Sigmoid colon (tissue), 7 donors: ENCODE data around the gene PSMA6. TPM values are rescaled to one million over a fixed set of nuclear protein-coding genes. Genes with fewer than 3 reads are reported as not detected.
"Not testable (repeated sequence)": the region's sequence is repeated elsewhere in the genome, so short reads cannot be mapped to it uniquely, and the experiment has no call there.

ENCODE experiments used
- DNase-seq: peaks from one replicate; pipeline ENCODE4 v3.0.0-alpha.2; 2019
- H3K27ac ChIP-seq, 4 donors: fragments of 200-600 bp; sonication (generic); one replicate each; pipeline ENCODE4 v1.5.1; 2016 to 2019; ENCODE audit warnings: mild to moderate bottlenecking in 1 of 4
- H3K27me3 ChIP-seq, 3 donors: fragments of 200-600 bp; sonication (generic); one replicate each; pipeline ENCODE4 v1.5.1; 2019; ENCODE audit warnings: mild to moderate bottlenecking in 1 of 3
- H3K36me3 ChIP-seq, 4 donors: fragments of 200-600 bp; sonication (generic); one replicate each; pipeline ENCODE4 v1.5.1; 2016 to 2019
- H3K4me1 ChIP-seq, 4 donors: fragments of 200-600 bp; sonication (generic); one replicate each; pipeline ENCODE4 v1.5.1; 2017 to 2019
- H3K4me3 ChIP-seq, 4 donors: fragments of 200-600 bp; sonication (generic); one replicate each; pipeline ENCODE4 v1.5.1; 2017 to 2019; ENCODE audit warnings: mild to moderate bottlenecking in 2 of 4, moderate library complexity in 1 of 4
- H3K9me3 ChIP-seq, 4 donors: fragments of 200-600 bp in 3 of 4; sonication (generic) in 3 of 4; one replicate each; pipeline versions ENCODE4 v1.5.1 to v1.6.1; 2013 to 2019
- EP300 ChIP-seq, 4 donors: sonication (generic); formaldehyde crosslinking; IDR thresholded peaks; one replicate each; pipeline ENCODE4 v1.6.1; 2017; ENCODE audit warnings: antibody characterized with exemption in 4 of 4
- POLR2A ChIP-seq, 2 donors: fragments of 450-650 bp; IDR thresholded peaks; one replicate each; pipeline ENCODE4 v1.6.1; 2016; ENCODE audit warnings: antibody characterized with exemption in 2 of 2, mild to moderate bottlenecking in 2 of 2, moderate library complexity in 2 of 2
- POLR2AphosphoS5 ChIP-seq, 4 donors: sonication (generic); formaldehyde crosslinking; IDR thresholded peaks; one replicate each; pipeline ENCODE4 v1.6.1; 2017; ENCODE audit warnings: antibody characterized with exemption in 4 of 4
- WGBS, 2 donors: extraction: QIAGEN DNeasy Blood & Tissue Kit; methylation state at CpG; one replicate each; pipeline ENCODE4 v1.1.7; 2013; 5-methylcytosine and 5-hydroxymethylcytosine counted together
- intact Hi-C: fragments of 100-400 bp; cut with DNase I; formaldehyde crosslinking; loops from one replicate; pipeline ENCODE4 v1.15.1; 2023
- polyA plus RNA-seq, 3 donors: library from polyadenylated mRNA; stranded (reverse); fragments of 200-250 nt; gene quantifications; one replicate each; pipeline ENCODE4 v1.2.3, GENCODE V29; 2013
- total RNA-seq, 4 donors: library from RNA; depleted of rRNA; stranded (reverse); fragments of >200 nt; gene quantifications; one replicate each; pipeline ENCODE4 v1.1.0, GENCODE V29; 2016
- TF ChIP-seq, protein P1 (sequence below), 4 experiments: fragments of 450-650 bp in 3 of 4; fragments of 200-600 bp in 1 of 4; IDR thresholded peaks; one replicate each; pipeline ENCODE4 v1.5.1; 2016 to 2019; ENCODE audit warnings: antibody characterized with exemption in 4 of 4, mild to moderate bottlenecking in 3 of 4, moderate library complexity in 2 of 4
- donor health status: healthy with polysubstance abuse.
- donor health status: Bipolar disorder and iron deficiency.
- donor health status: healthy.

Gene PSMA6
- total and polyA plus RNA-seq, 7 donors, result 104 to 344 (median 203) TPM

DNA sequence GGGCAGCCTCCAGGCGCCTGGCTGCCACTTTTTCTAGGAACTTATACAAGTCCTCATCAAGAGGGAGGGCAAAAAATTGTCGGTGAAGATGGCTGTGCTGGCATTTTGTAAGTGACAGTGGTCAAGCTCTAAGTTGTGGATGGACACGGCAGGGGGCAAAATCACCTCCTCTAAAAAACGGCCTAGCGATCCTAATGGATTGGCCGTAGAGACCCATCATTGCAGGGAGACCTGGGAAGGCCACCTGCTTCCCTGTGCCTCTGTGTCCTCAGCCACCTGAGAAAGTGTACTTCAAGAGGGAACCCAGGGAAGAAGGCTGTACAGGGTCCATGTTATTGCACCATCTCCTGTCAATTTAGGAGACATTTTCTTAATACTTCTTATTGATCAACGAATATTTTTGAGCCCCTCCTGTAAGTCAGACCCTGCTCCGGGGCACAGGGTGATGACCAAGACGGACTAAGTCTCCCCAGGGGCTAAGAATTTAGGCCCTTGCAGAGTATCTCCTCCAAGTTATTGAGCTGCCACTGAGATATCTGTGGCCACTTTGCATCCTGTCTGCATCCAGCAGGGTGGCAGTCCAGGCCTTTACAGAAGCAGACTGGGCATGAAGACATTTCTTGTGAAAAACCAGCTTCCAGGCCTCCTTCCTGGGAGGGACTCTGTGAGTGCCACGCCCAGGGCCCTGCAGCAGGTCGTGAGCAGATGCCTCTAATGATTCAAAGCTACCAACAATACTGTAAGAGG lies 40.5 kb downstream of the PSMA6 start:
- intact Hi-C loops, result no loop called here

DNA sequence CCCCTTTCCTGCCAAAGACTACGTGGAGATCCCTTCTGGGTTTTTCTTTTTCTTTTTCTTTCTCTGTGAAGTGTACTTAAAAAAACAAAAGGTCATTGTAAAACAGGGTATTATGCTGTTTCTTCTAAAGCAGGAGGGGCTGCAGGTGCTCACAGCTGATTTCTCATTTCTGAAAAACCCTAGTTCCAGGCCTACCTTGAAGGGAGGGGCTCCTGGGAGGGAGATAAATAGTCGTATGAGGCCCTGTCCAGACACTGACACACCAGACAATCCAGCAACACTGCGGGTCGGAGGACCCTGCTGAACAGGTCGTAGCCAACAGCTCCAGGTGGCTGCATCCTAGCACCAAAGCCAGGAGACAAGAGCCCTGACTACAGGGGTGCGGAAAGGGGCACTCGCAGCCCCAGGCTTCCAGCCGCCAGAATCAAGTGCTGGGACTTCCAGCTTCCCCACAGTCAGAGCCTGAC lies 41.1 kb downstream of the PSMA6 start:
- Histone ChIP-seq H3K27me3 (no peaks in the 10 kb centered on the region), H3K4me1 (peaks cover 0 to 35% (median 34%) of the 10 kb centered on the region in 4 donors), H3K4me3 (no peak overlapping the region), H3K36me3 (no peaks in the 10 kb centered on the region), H3K27ac (peak overlapping the region in 3 of 4 donors; percentile 93 to 99 (median 96)), H3K9me3 (no peaks in the 10 kb centered on the region)
- intact Hi-C loops, result no loop called here
- no peak for DNase-seq
- no peak for TF ChIP-seq POLR2A (IDR thresholded peaks at IDR 0.05)
- TF ChIP-seq, protein P1, sequence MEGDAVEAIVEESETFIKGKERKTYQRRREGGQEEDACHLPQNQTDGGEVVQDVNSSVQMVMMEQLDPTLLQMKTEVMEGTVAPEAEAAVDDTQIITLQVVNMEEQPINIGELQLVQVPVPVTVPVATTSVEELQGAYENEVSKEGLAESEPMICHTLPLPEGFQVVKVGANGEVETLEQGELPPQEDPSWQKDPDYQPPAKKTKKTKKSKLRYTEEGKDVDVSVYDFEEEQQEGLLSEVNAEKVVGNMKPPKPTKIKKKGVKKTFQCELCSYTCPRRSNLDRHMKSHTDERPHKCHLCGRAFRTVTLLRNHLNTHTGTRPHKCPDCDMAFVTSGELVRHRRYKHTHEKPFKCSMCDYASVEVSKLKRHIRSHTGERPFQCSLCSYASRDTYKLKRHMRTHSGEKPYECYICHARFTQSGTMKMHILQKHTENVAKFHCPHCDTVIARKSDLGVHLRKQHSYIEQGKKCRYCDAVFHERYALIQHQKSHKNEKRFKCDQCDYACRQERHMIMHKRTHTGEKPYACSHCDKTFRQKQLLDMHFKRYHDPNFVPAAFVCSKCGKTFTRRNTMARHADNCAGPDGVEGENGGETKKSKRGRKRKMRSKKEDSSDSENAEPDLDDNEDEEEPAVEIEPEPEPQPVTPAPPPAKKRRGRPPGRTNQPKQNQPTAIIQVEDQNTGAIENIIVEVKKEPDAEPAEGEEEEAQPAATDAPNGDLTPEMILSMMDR (IDR thresholded peaks at IDR 0.05), result no peak
- no peak for TF ChIP-seq EP300 (IDR thresholded peaks at IDR 0.05)
- TF ChIP-seq POLR2AphosphoS5 (IDR thresholded peaks at IDR 0.05), result no peak
- WGBS, 2 donors, result 43 to 54% methylated on average over 8 of the region's 8 CpGs

More for the DNA sequence above, 40.5 kb downstream of the PSMA6 start:
- no peaks in the 10 kb centered on the region for H3K27me3 ChIP-seq
- no peak overlapping the region for H3K4me3 ChIP-seq
- H3K27ac ChIP-seq, result peak overlapping the region; percentile 11 to 99 (median 56)
- H3K9me3 ChIP-seq, result no peaks in the 10 kb centered on the region
- WGBS, 2 donors, result 42 to 65% methylated on average over 11 of the region's 11 CpGs
- peaks cover 0 to 29% (median 29%) of the 10 kb centered on the region in 4 donors for H3K4me1 ChIP-seq
- TF ChIP-seq, protein P1 (IDR thresholded peaks at IDR 0.05), result no peak
- TF ChIP-seq POLR2AphosphoS5 (IDR thresholded peaks at IDR 0.05), result peak in 1 of 4 donors; percentile 11
- no peaks in the 10 kb centered on the region for H3K36me3 ChIP-seq
- DNase-seq, result no peak

DNA sequence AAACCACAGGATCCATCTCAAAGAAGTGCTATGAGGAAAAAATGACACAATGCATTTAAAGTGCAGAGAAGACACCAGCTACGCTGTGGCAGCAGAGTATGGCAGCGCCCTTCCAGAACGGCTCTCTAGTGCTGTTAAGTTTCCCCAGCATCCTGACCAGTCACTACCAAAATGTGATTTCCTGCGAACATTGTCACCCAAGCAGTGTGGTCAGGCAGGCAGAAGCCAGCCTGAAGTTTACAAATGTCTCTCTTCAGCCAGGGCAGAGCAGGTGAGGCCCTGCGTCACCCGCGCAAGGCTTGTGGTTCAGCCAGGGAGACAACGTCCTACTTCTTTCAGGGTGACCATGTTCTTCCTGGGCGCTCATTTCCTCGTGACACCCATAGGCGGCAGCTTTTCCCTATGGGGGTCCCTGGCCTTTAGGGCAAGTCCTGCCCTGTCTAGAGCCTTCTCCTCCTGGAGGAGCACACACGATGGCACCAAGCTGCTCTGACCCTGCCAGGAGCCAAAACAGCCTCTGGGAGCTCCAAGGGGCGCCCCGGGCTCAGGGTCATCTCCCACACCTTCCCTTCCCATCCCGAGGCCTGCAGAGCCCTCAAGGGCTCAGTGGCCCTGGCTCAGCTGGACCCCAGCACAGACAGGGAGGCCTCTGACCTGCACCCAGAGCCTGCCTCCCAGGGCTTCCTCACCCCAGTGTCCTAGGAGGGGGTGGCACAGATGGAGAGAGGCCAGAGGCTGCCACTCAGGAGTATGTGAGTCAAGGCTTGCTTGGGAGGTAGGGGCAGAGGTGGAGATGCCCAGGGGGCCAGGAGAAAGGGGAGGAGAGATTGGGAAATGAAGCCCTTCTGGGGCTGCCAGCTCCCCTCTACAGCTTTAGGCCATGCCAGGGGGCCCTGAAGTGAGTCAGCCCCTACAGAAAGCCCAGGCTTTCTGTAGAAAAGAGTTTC lies 41.9 kb downstream of the PSMA6 start:
- no peaks in the 10 kb centered on the region for H3K27me3 ChIP-seq
- peak overlapping the region; percentile 89 to 99 (median 94) for H3K27ac ChIP-seq
- 78 to 85% methylated on average over 15 of the region's 15 CpGs for WGBS, 2 donors
- intact Hi-C loops, result no loop called here
- H3K4me1 ChIP-seq, result peaks cover 0 to 35% (median 34%) of the 10 kb centered on the region in 4 donors
- no peaks in the 10 kb centered on the region for H3K36me3 ChIP-seq
- H3K4me3 ChIP-seq, result no peak overlapping the region
- DNase-seq, result no peak
- H3K9me3 ChIP-seq, result no peaks in the 10 kb centered on the region
- TF ChIP-seq POLR2AphosphoS5 (IDR thresholded peaks at IDR 0.05), result no peak
- no peak for TF ChIP-seq EP300 (IDR thresholded peaks at IDR 0.05)
- TF ChIP-seq POLR2A (IDR thresholded peaks at IDR 0.05), result no peak
- TF ChIP-seq, protein P1 (IDR thresholded peaks at IDR 0.05), result no peak

DNA sequence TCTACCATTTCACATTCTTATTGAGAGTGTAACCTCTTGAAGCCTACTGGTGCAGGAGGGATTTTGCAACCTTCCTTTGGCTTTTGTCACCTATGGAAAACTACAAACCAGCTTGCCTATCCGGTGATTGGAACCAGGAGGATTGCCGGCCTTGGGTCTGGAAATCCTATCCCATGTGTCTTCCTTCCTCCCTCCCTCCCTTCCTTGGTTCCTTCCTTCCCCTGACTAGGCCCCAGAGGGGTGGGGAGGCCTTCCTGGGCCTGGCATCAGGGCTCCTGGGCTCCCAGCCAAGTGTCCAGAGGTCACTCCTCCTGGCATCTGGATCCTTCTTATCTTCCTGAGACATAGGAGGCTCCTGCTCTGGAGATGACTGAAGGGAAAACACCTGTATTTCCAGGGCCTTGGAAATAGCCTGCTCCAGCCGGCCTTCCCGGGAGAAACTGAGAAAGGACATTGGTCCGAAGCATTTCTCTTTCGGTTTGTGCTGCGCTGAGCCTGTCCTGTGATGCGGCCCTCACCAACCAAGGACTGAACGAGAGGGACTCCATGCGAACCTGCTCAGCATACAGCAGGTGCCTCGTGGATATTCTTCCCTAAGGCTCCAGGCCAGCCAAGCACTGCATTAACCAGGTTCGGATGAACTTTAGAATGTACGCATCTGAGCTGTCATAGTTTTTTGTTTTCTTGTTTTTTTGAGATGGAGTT lies 43.4 kb downstream of the PSMA6 start:
- intact Hi-C loops, result loop anchor here (2.0 to 5.0 kb wide), 2 partner anchors 43 to 213 kb away; partner anchors contain the start of genes PPP2R3C, PRORP and PSMA6
- peak; percentile 77 for DNase-seq
- peak overlapping the region; percentile 89 to 99 (median 94) for H3K27ac ChIP-seq
- peaks cover 0 to 50% (median 44%) of the 10 kb centered on the region in 4 donors for H3K4me1 ChIP-seq
- no peak overlapping the region for H3K4me3 ChIP-seq
- no peaks in the 10 kb centered on the region for H3K9me3 ChIP-seq
- TF ChIP-seq POLR2AphosphoS5 (IDR thresholded peaks at IDR 0.05), result peak in 1 of 4 donors; percentile 12
- TF ChIP-seq, protein P1 (IDR thresholded peaks at IDR 0.05), result no peak
- peak in 1 of 2 donors; percentile 11 for TF ChIP-seq POLR2A (IDR thresholded peaks at IDR 0.05)
- H3K27me3 ChIP-seq, result no peaks in the 10 kb centered on the region
- 15 to 70% methylated on average over 13 of the region's 13 CpGs for WGBS, 2 donors
- no peaks in the 10 kb centered on the region for H3K36me3 ChIP-seq

DNA sequence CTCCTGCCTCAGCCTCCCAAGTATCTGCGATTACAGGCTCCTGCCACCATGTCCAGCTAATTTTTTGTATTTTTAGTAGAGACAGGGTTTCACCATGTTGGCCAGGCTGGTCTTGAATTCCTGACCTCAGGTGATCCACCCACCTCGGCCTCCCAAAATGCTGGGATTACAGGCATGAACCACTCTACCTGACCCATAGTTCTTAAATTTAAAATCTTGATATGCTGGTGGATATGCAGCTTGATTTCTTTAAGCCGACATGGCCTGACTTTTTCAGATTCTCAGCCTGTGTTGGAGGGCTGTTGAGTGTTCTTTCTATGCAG lies 44.0 kb downstream of the PSMA6 start:
- WGBS, 2 donors, result 35 to 70% methylated on average over 3 of the region's 3 CpGs
- Histone ChIP-seq H3K27ac (peak overlapping the region; percentile 89 to 99 (median 94)), H3K4me1 (peaks cover 0 to 56% (median 50%) of the 10 kb centered on the region in 4 donors)
- DNase-seq, H3K9me3 ChIP-seq, H3K4me3 ChIP-seq, H3K36me3 ChIP-seq, H3K27me3 ChIP-seq: not testable (repeated sequence)
- intact Hi-C loops, result loop anchor here (2.0 to 5.0 kb wide), 2 partner anchors 43 to 214 kb away; partner anchors contain the start of genes PPP2R3C, PRORP and PSMA6
